Glutamatergic neuron (in vitro differentiated cells): Measurements from ENCODE around the gene TMEM74B. TPM values are rescaled to one million over a fixed set of nuclear protein-coding genes. Genes with fewer than 3 reads are reported as not detected.

ENCODE experiments used
- DNase-seq: peaks from one replicate; pipeline ENCODE4 v3.0.0; 2022
- H3K27ac Mint-ChIP-seq: one replicate; pipeline ENCODE4 v1.8.0; 2020; ENCODE audit warnings: mild to moderate bottlenecking, mixed read lengths, inconsistent platforms; ENCODE audit not compliant: unreplicated experiment
- H3K27me3 Mint-ChIP-seq: one replicate; pipeline ENCODE4 v1.8.0; 2020; ENCODE audit warnings: mild to moderate bottlenecking, moderate library complexity, mixed read lengths, inconsistent platforms; ENCODE audit not compliant: unreplicated experiment
- H3K36me3 Mint-ChIP-seq: one replicate; pipeline ENCODE4 v1.8.0; 2020; ENCODE audit warnings: mild to moderate bottlenecking, mixed read lengths, inconsistent platforms; ENCODE audit not compliant: unreplicated experiment
- H3K4me1 Mint-ChIP-seq: one replicate; pipeline ENCODE4 v1.8.0; 2020; ENCODE audit warnings: mild to moderate bottlenecking, low read depth, mixed read lengths, inconsistent platforms; ENCODE audit not compliant: unreplicated experiment
- H3K4me3 Mint-ChIP-seq: one replicate; pipeline ENCODE4 v1.8.0; 2020; ENCODE audit warnings: mild to moderate bottlenecking, mixed read lengths, inconsistent platforms; ENCODE audit not compliant: unreplicated experiment
- H3K9me3 Mint-ChIP-seq: one replicate; pipeline ENCODE4 v1.8.0; 2020; ENCODE audit warnings: mild to moderate bottlenecking, moderate library complexity, mixed read lengths, inconsistent platforms; ENCODE audit not compliant: unreplicated experiment
- CTCF ChIP-seq: fragments of 200-600 bp; sonication (generic); IDR thresholded peaks from one replicate; pipeline ENCODE4 v1.5.0; 2021; ENCODE audit not compliant: partially characterized antibody, unreplicated experiment
- total RNA-seq: library from RNA; stranded (reverse); fragmentation: NEBNext Ultra II Directional; extraction: Animal tissue kit (Norgen Biotek cat#: 25700); gene quantifications from one replicate; pipeline ENCODE4 v1.2.1, GENCODE V29; 2021; ENCODE audit not compliant: unreplicated experiment

TMEM74B gene
- total RNA-seq, 1 donor from 2014 or later: 5.0 TPM

GRCh38 chr20:1199212-1199873 lies 14.6 kb upstream of the TMEM74B start:
- H3K36me3 Mint-ChIP-seq: peaks cover 5% of the 10 kb centered on the region
- peaks cover 5% of the 10 kb centered on the region for H3K27me3 Mint-ChIP-seq
- no peaks in the 10 kb centered on the region for H3K9me3 Mint-ChIP-seq
- H3K4me1 Mint-ChIP-seq: peaks cover 8% of the 10 kb centered on the region
- no peak for DNase-seq
- H3K27ac Mint-ChIP-seq: no peak overlapping the region
- no peak for TF ChIP-seq CTCF
- H3K4me3 Mint-ChIP-seq: no peak overlapping the region

GRCh38 chr20:1198751-1199150 lies 14.0 kb upstream of the TMEM74B start:
- H3K27ac Mint-ChIP-seq: no peak overlapping the region
- TF ChIP-seq CTCF: no peak
- no peak for DNase-seq
- peaks cover 5% of the 10 kb centered on the region for H3K27me3 Mint-ChIP-seq
- H3K36me3 Mint-ChIP-seq: peaks cover 5% of the 10 kb centered on the region
- H3K4me3 Mint-ChIP-seq: no peak overlapping the region
- peaks cover 5% of the 10 kb centered on the region for H3K4me1 Mint-ChIP-seq
- no peaks in the 10 kb centered on the region for H3K9me3 Mint-ChIP-seq

- Mint-ChIP-seq H3K36me3 (peaks cover 5% of the 10 kb centered on the region), H3K9me3 (no peaks in the 10 kb centered on the region), H3K27ac (no peak overlapping the region), H3K4me1 (no peaks in the 10 kb centered on the region), H3K4me3 (no peak overlapping the region), H3K27me3 (peaks cover 5% of the 10 kb centered on the region)
- TF ChIP-seq CTCF: no peak
- DNase-seq: no peak
Observed at GRCh38 chr20:1197801-1198200, 13.0 kb upstream of the TMEM74B start.

- no peaks in the 10 kb centered on the region for H3K4me1 Mint-ChIP-seq
- no peak overlapping the region for H3K4me3 Mint-ChIP-seq
- no peak for DNase-seq
- H3K36me3 Mint-ChIP-seq: peaks cover 5% of the 10 kb centered on the region
- TF ChIP-seq CTCF: no peak
- peaks cover 5% of the 10 kb centered on the region for H3K27me3 Mint-ChIP-seq
- no peak overlapping the region for H3K27ac Mint-ChIP-seq
- no peaks in the 10 kb centered on the region for H3K9me3 Mint-ChIP-seq
Observed at GRCh38 chr20:1196634-1197033, 11.9 kb upstream of the TMEM74B start.

GRCh38 chr20:1195226-1195625 lies 10.4 kb upstream of the TMEM74B start:
- DNase-seq: no peak
- Mint-ChIP-seq H3K4me1 (no peaks in the 10 kb centered on the region), H3K27me3 (peaks cover 5% of the 10 kb centered on the region), H3K36me3 (peaks cover 9% of the 10 kb centered on the region), H3K27ac (no peak overlapping the region), H3K9me3 (no peaks in the 10 kb centered on the region), H3K4me3 (no peak overlapping the region)
- TF ChIP-seq CTCF: no peak
